ENCODE data around the gene ITPRIPL1. TPM values are rescaled to one million over a fixed set of nuclear protein-coding genes. Genes with fewer than 3 reads are reported as not detected.

The ITPRIPL1 gene
- total RNA-seq, 4 donors from 2014 or later, result 0.63 to 1.7 (median 0.75) TPM; not detected in 1

GRCh38 chr2:96306370-96306769, 18.7 kb upstream of the ITPRIPL1 start:
- TF ChIP-seq POLR2A (IDR thresholded peaks at IDR 0.05), result no peak
- TF ChIP-seq, protein P1, sequence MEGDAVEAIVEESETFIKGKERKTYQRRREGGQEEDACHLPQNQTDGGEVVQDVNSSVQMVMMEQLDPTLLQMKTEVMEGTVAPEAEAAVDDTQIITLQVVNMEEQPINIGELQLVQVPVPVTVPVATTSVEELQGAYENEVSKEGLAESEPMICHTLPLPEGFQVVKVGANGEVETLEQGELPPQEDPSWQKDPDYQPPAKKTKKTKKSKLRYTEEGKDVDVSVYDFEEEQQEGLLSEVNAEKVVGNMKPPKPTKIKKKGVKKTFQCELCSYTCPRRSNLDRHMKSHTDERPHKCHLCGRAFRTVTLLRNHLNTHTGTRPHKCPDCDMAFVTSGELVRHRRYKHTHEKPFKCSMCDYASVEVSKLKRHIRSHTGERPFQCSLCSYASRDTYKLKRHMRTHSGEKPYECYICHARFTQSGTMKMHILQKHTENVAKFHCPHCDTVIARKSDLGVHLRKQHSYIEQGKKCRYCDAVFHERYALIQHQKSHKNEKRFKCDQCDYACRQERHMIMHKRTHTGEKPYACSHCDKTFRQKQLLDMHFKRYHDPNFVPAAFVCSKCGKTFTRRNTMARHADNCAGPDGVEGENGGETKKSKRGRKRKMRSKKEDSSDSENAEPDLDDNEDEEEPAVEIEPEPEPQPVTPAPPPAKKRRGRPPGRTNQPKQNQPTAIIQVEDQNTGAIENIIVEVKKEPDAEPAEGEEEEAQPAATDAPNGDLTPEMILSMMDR (IDR thresholded peaks at IDR 0.05), result no peak
- 84 to 87% methylated on average over 3 of the region's 3 CpGs for WGBS, 2 donors
- H3K27ac ChIP-seq, result no peak overlapping the region
- DNase-seq, result no peak
- H3K27me3 ChIP-seq, result no peaks in the 10 kb centered on the region
- peak overlapping the region in 1 of 3 donors; percentile 80 for H3K4me3 ChIP-seq (replicated peaks in 1 of 3)
- intact Hi-C loops (cut with DNase I), result no loop called here
- peaks cover 20 to 21% of the 10 kb centered on the region in 2 donors for H3K36me3 ChIP-seq
- H3K9me3 ChIP-seq, result no peaks in the 10 kb centered on the region
- peaks cover 7 to 14% of the 10 kb centered on the region in 2 donors for H3K4me1 ChIP-seq

DNA sequence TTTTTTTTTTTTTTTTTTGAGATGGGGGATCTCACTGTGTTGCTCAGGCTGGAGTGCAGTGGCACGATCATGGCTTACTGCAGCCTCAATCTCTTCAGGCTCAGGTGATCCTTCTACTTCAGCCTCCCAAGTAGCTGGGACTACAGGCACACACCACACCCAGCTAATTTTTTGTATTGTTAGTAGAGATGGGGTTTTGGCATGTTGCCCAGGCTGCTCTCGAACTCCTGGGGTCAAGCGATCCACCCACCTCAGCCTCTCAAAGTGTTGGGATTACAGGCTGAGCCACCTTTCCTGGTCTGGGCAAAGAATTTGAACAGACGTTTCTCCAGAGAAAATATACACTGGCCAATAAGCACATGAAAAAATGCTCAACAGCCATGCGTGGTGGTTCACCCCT, 16.9 kb upstream of the ITPRIPL1 start:
- Histone ChIP-seq H3K4me3 (replicated peaks in 1 of 3) (no peak overlapping the region), H3K27ac (no peak overlapping the region), H3K4me1 (peaks cover 7 to 14% of the 10 kb centered on the region in 2 donors), H3K36me3 (peaks cover 1 to 2% of the 10 kb centered on the region in 2 donors), H3K9me3 (no peaks in the 10 kb centered on the region), H3K27me3 (no peaks in the 10 kb centered on the region)
- no peak for DNase-seq
- 57 to 60% methylated on average over 5 of the region's 5 CpGs for WGBS, 2 donors
- no peak for TF ChIP-seq POLR2A (IDR thresholded peaks at IDR 0.05)
- TF ChIP-seq, protein P1 (IDR thresholded peaks at IDR 0.05), result no peak
- intact Hi-C loops (cut with DNase I), result no loop called here

DNA sequence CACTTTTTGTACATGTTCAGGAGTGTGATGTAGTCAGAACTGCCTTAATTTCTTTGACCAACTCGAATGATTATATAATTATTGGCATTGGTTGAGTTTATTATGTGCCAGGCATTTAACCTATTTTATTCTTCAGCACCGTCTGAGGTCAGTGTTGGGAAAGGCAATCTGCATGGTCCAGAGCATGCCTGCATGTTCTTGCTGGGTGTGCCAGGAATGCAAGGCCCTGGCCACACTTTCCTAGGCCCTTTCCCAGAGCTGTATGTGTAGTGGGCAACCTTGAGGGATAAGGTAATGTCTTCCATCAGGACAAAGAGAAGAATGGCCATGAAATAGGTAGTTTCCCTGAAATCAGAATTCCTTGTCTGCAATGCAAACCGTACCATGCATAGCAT, 10.1 kb upstream of the ITPRIPL1 start:
- Histone ChIP-seq H3K36me3 (no peaks in the 10 kb centered on the region), H3K27ac (no peak overlapping the region), H3K9me3 (no peaks in the 10 kb centered on the region), H3K27me3 (no peaks in the 10 kb centered on the region), H3K4me3 (replicated peaks in 1 of 3) (no peak overlapping the region), H3K4me1 (no peaks in the 10 kb centered on the region)
- 81 to 89% methylated on average over 3 of the region's 3 CpGs for WGBS, 2 donors
- TF ChIP-seq, protein P1 (IDR thresholded peaks at IDR 0.05), result no peak
- no peak for TF ChIP-seq POLR2A (IDR thresholded peaks at IDR 0.05)
- no peak for DNase-seq
- intact Hi-C loops (cut with DNase I), result no loop called here

DNA sequence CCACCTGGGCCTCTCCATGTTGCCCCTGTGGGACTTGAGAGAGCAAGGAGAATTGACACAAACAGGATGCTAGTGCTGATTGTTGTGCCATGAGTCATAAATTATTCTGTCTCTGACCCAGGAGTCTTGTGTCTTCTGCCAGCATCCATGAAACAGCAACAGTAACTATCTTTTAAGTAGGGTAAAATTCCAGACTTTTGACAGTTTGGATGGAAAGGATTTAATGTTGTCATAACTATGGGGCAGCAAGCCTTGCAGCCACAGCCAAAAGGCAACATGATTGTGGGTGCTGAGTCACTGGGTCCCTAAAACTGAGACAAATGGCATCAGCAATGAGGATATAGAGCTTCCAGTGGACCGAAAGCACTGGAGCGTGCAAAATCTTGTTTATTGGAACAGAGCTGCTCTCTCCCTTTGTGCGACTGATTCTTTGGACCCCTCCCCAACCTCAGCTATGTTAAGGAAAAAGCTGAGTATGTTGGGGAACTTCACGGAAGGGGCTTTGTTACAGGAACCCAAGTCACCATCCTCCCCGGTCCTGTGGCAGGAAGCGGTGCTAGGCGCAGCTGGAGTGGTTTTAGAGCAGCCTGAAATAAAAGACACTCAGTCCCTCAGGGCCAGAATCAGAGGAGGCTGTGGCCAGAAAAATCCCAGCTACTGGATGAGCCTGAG, 9.6 kb upstream of the ITPRIPL1 start:
- H3K9me3 ChIP-seq, result no peaks in the 10 kb centered on the region
- H3K27me3 ChIP-seq, result no peaks in the 10 kb centered on the region
- 56 to 63% methylated on average over 7 of the region's 7 CpGs for WGBS, 2 donors
- DNase-seq, result no peak
- intact Hi-C loops (cut with DNase I), result no loop called here
- H3K27ac ChIP-seq, result no peak overlapping the region
- no peaks in the 10 kb centered on the region for H3K4me1 ChIP-seq
- no peaks in the 10 kb centered on the region for H3K36me3 ChIP-seq
- H3K4me3 ChIP-seq (replicated peaks in 1 of 3), result no peak overlapping the region
- TF ChIP-seq, protein P1 (IDR thresholded peaks at IDR 0.05), result no peak
- TF ChIP-seq POLR2A (IDR thresholded peaks at IDR 0.05), result no peak

- DNase-seq, result no peak
- peaks cover 0 to 9% of the 10 kb centered on the region in 2 donors for H3K4me1 ChIP-seq
- no peaks in the 10 kb centered on the region for H3K9me3 ChIP-seq
- H3K36me3 ChIP-seq, result no peaks in the 10 kb centered on the region
- TF ChIP-seq POLR2A (IDR thresholded peaks at IDR 0.05), result no peak
- H3K4me3 ChIP-seq (replicated peaks in 1 of 3), result no peak overlapping the region
- H3K27ac ChIP-seq, result no peak overlapping the region
- intact Hi-C loops (cut with DNase I), result no loop called here
- H3K27me3 ChIP-seq, result no peaks in the 10 kb centered on the region
Measured at GRCh38 chr2:96316999-96317398, 8.1 kb upstream of the ITPRIPL1 start.
